HG03108 (cell line): ENCODE results near the gene PRKRIP1.
A peak's percentile ranks its signal among the peaks of the same experiment; 100 is the strongest.
"Not testable (repeated sequence)": the region's sequence is repeated elsewhere in the genome, so short reads cannot be mapped to it uniquely, and the experiment has no call there.

ENCODE experiments used
- ATAC-seq: cut with Tn5 transposase; IDR thresholded peaks from one replicate; pipeline ENCODE4 v1.9.1; 2021; ENCODE audit warnings: moderate library complexity; ENCODE audit not compliant: unreplicated experiment

PRKRIP1 gene

GRCh38 chr7:102429141-102429899, 33.2 kb downstream of the PRKRIP1 start:
- ATAC-seq = no peak

- peak; percentile 34 for ATAC-seq
These were observed 35.6 kb downstream of the PRKRIP1 start for GRCh38 chr7:102431617-102432298.

- ATAC-seq = peak; percentile 17
These were observed 36.5 kb downstream of the PRKRIP1 start for GRCh38 chr7:102432442-102433218.

- ATAC-seq = peak; percentile 50
These were observed 37.3 kb downstream of the PRKRIP1 start, which contains the start of gene ORAI2 for GRCh38 chr7:102433219-102434038. TSS of gene ORAI2 (plus strand) at chr7:102433575. CDS start at chr7:102438957, 5,382 bp downstream.

- ATAC-seq = no peak
These were observed 37.9 kb downstream of the PRKRIP1 start for GRCh38 chr7:102434039-102434486.

GRCh38 chr7:102436118-102436517, 40.0 kb downstream of the PRKRIP1 start:
- no peak for ATAC-seq

- ATAC-seq = no peak
These were observed 44.0 kb downstream of the PRKRIP1 start for GRCh38 chr7:102439963-102440795.

GRCh38 chr7:102444961-102445673, 49.0 kb downstream of the PRKRIP1 start:
- peak; percentile 47 for ATAC-seq

- ATAC-seq = no peak
These were observed 49.5 kb downstream of the PRKRIP1 start for GRCh38 chr7:102445674-102446071.

- ATAC-seq = no peak
These were observed 50.4 kb downstream of the PRKRIP1 start for GRCh38 chr7:102446387-102447156.

GRCh38 chr7:102447311-102447710, 51.1 kb downstream of the PRKRIP1 start:
- ATAC-seq = no peak

- no peak for ATAC-seq
These were observed 53.0 kb downstream of the PRKRIP1 start for GRCh38 chr7:102449136-102449535.

GRCh38 chr7:102450242-102450641, 54.1 kb downstream of the PRKRIP1 start:
- no peak for ATAC-seq

GRCh38 chr7:102451371-102452054, 55.4 kb downstream of the PRKRIP1 start:
- ATAC-seq = no peak

GRCh38 chr7:102452451-102452850, 56.3 kb downstream of the PRKRIP1 start:
- no peak for ATAC-seq

- no peak for ATAC-seq
These were observed 57.2 kb downstream of the PRKRIP1 start for GRCh38 chr7:102453319-102453718.

- no peak for ATAC-seq
These were observed 58.3 kb downstream of the PRKRIP1 start for GRCh38 chr7:102454468-102454867.

- ATAC-seq = not testable (repeated sequence)
These were observed 58.8 kb downstream of the PRKRIP1 start for GRCh38 chr7:102454932-102455331.
